Subcutaneous adipose tissue (tissue), 4 donors: ENCODE data around the gene CD69. TPM values are rescaled to one million over a fixed set of nuclear protein-coding genes. Genes with fewer than 3 reads are reported as not detected.

ENCODE experiments used
- total RNA-seq, 4 donors: library from RNA; depleted of rRNA; stranded (reverse); fragments of >200 nt; gene quantifications; one replicate each; pipeline ENCODE4 v1.1.0, GENCODE V29; 2016
- TF ChIP-seq, protein P1 (sequence below): fragments of 450-650 bp; IDR thresholded peaks from one replicate; pipeline ENCODE4 v1.5.1; 2016; ENCODE audit warnings: low read depth, mild to moderate bottlenecking, control low read depth, antibody characterized with exemption, moderate library complexity

Gene CD69
- total RNA-seq, 4 donors from 2014 or later, result 5.4 to 14.8 (median 8.4) TPM; not detected in 1

DNA sequence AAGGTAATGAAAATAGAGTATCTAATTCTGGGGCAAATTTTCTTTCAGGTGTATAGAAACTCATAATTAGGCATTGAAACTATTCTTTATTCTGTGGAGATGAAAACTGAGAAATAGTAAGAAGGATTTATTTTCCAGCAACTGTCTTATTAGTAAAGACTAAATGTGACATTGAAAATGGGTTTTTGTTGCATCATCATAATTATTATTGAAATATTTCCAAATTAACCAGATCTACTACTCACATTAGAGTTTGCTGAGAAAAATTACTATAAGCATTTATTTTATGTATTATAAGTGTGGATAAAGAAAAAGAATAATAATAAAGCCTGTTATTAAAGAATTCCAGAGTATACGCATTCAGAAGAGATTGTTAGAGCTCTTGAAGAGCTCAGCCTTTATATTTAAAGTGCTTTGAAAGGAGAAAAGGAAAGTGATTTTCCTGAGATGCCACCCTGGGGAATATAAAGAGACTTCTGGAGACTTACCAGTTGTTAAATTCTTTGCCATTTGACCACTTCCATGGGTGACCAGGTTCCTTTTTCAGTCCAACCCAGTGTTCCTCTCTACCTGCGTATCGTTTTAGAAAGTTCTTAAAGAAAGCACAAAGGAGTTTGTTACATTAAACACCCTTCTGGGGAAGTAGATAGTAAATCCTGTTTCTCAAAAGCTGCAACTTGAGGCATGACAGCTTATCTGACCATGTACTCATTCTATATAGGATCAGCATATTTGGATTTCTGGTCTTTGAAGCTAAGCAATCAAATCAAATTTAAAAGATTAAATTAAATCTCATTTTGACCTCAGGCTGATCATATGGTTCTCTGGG lies 6.4 kb downstream of the CD69 start:
- TF ChIP-seq, protein P1, sequence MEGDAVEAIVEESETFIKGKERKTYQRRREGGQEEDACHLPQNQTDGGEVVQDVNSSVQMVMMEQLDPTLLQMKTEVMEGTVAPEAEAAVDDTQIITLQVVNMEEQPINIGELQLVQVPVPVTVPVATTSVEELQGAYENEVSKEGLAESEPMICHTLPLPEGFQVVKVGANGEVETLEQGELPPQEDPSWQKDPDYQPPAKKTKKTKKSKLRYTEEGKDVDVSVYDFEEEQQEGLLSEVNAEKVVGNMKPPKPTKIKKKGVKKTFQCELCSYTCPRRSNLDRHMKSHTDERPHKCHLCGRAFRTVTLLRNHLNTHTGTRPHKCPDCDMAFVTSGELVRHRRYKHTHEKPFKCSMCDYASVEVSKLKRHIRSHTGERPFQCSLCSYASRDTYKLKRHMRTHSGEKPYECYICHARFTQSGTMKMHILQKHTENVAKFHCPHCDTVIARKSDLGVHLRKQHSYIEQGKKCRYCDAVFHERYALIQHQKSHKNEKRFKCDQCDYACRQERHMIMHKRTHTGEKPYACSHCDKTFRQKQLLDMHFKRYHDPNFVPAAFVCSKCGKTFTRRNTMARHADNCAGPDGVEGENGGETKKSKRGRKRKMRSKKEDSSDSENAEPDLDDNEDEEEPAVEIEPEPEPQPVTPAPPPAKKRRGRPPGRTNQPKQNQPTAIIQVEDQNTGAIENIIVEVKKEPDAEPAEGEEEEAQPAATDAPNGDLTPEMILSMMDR, result no peak

DNA sequence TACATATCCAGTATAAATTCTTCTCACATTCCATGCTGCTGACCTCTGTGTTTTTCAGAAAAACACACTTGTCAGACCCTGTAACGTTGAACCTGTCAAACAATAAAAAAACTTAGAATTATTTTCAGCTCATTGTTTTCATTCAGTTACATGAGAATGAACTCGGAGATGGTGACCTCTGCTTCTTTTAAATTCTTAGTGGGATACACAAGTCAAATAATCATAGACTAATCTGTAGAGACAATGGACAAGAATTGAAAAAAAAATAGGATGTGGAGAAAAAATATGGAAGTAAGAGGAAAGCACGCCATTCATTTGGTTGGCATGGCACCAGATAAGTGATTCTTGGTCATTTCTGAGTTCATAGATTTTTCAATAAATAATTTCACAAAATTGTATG lies 7.2 kb downstream of the CD69 start:
- TF ChIP-seq, protein P1, result no peak

DNA sequence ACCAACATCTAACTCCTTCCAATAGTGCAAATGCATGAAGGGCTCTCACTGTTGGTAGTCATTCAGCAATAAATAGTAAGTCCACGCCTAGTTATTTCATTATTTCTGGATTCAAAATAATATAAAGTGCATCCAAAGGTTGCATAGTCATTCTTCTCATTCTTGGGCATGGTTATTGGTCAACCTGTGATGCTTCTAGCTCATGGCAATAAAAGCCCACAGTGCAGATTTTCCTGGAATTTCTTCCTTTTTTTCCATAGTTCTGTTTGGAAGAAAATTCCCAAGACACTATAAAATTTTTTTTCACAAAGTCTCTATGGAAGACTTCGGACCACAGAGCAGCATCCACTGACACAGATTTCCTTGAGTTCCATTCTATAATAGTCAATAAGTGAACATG lies 7.6 kb downstream of the CD69 start:
- TF ChIP-seq, protein P1, result no peak

DNA sequence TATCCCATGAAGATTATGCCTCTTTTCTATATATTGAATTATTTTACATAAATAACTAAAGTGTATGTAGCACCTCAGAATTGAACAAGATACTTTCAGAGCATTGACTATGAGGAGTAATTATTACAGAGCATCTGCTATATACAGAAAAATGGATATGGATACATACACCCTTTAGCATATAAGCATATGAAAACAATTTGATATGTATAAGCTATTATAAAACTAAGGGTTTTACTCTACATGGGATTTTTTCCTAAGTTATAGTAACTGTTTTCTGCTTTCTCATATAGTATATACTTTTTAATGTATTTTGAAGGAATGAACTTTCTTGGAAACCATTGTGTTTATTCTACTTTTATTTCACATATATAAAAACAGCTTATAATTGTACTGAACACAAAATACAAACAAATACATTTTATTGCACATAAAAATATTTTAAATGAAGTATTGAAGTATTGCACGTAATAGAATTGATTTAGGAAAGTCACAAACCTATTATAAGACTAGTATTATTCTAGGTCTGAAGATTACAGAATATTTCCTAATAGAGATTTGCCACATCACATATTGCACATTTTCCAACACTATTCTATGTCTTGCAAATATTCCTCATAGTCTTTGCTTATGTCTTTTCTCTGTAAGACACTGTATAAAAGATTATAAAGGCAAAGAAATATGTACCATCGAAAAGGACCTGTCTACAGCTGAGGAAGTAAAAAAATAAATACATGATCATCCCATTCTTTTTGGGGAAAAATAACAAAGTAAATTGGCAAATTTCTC lies 8.4 kb downstream of the CD69 start:
- TF ChIP-seq, protein P1, result no peak

DNA sequence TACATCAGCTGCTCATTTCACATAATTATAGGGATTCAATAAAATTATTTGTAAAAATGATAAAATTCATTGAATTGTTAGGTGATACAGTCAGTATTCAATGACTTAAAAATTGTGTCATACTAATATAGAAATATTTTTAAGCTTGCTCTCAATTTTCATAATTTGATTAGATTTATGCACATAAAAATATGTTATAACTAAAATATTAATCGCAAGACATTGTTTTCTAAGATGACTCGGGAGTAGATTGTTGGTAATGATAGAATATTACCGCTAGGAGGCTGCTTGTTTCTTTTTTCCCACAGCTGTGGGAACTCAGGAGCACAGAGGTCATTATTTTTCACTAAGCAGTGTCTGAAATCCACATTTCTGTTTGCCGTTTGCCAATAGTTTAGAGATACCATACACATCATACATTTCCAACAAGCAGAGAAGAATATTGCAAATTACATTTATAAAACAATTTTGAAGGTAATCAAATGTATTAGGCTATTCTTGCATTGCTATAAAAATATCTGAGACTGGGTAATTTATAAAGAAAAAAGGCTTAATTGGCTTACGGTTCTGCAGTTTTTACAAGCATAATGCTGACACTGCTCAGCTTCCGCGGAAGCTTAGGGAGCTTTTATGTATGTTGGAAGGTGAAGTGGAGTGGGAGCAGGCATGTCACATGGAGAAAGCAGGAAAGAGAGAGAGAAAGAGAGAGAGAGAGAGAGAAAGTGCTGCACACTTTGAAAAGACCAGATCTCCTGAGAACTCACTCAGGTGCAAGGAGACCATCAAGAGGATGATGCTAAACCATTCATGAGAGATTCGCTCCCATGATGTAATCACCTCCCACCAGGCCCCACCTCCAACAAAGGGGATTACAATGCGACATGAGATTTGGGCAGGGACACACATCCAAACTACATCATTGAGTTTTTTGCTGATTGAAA lies 9.2 kb downstream of the CD69 start:
- TF ChIP-seq, protein P1, result no peak

DNA sequence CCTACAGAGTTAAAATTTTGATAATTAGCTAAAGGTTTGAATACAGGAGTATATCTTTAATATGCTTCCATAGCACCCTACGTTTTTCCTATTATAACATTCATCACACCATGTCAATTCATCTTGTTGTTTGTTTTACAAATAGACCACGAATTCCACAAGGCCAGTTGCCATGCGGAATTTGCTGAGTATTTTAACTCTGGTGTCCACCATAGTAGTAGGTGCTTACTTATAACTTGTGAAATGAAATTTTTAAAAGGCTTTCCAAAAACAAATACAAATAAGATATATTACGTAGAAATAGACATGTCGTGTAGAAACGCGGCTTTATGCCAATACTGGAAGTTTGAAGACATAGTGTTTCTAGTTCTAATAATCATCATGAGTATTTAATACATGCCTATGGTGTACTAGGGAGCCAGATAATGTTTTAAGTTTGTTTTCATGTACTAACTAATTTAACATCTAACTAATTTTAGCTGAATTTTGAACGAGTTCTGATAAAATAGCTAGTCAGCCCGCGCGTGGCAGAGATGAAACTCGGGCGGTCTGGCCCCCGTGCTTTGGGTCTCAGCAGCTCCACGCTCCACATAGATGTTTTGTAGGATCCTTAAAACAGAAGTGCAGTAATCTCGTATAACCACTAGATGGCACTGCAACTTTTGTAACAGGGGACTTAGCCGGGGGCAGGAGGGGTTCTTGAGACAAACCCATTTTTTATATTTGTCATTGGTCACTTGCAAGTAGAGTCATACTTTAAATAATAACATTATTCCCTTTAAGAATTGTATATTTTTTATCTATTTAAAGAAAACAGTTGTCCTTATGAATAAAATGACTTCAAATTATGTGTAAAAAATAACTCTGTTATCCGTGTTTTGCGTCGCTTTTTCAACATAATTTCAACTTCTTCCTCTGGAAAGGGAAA lies 10.2 kb downstream of the CD69 start:
- TF ChIP-seq, protein P1, result no peak
